ENCODE data around the gene ZNF609. TPM values are rescaled to one million over a fixed set of nuclear protein-coding genes. Genes with fewer than 3 reads are reported as not detected.

ZNF609 gene
- total and polyA plus RNA-seq, 2 of the 13 experiments (the other 11 are each of a cell fraction or from before 2014, with no cell fraction given) = 8.9 to 9.9 TPM

- TF ChIP-seq ZNF737 (CRISPR knock-in tag; IDR thresholded peaks at IDR 0.05; ENCODE audit: borderline replicate concordance) (no peak), THAP8 (CRISPR knock-in tag; IDR thresholded peaks at IDR 0.05; ENCODE audit: borderline replicate concordance) (no peak), CAMTA2 (CRISPR knock-in tag; IDR thresholded peaks at IDR 0.05; ENCODE audit: borderline replicate concordance) (no peak), PAXIP1 (CRISPR knock-in tag; conservative IDR thresholded peaks at IDR 0.05) (0 out of 2 replicates have a peak, but pooled peaks have one; percentile 29), SMAD3 (CRISPR knock-in tag; IDR thresholded peaks at IDR 0.05) (no peak), NFAT5 (CRISPR knock-in tag; IDR thresholded peaks at IDR 0.05) (peak; percentile 44; the same call in 1 of the 2 replicates), ZNF615 (CRISPR knock-in tag; IDR thresholded peaks at IDR 0.05; ENCODE audit: borderline replicate concordance) (no peak), MEF2D (CRISPR knock-in tag; IDR thresholded peaks at IDR 0.05) (no peak), ZNF234 (CRISPR knock-in tag; conservative IDR thresholded peaks at IDR 0.05) (0 out of 2 replicates have a peak, but pooled peaks have one; percentile 41), ZNF550 (CRISPR knock-in tag; IDR thresholded peaks at IDR 0.05; ENCODE audit: borderline replicate concordance) (no peak), PTBP1 (IDR thresholded peaks at IDR 0.05; ENCODE audit: low read depth, low read length, poor library complexity, severe bottlenecking) (peak; percentile 73), MTF1 (CRISPR knock-in tag; IDR thresholded peaks at IDR 0.05) (no peak), WIZ (CRISPR knock-in tag; IDR thresholded peaks at IDR 0.05) (no peak), ZSCAN22 (CRISPR knock-in tag; IDR thresholded peaks at IDR 0.05) (0 out of 2 replicates have a peak, but pooled peaks have one; percentile 37), BRCA1 (CRISPR knock-in tag; IDR thresholded peaks at IDR 0.05) (no peak), ATF7-NPFF (CRISPR knock-in tag; IDR thresholded peaks at IDR 0.05; ENCODE audit: low read depth) (no peak; the same call in 1 of the 2 replicates), ZNF44 (CRISPR knock-in tag; IDR thresholded peaks at IDR 0.05) (no peak), SRSF4 (IDR thresholded peaks at IDR 0.05; ENCODE audit: low read depth, low read length, poor library complexity, severe bottlenecking) (no peak), JUND (CRISPR knock-in tag; IDR thresholded peaks at IDR 0.05) (no peak), KLF15 (CRISPR knock-in tag; IDR thresholded peaks at IDR 0.05; ENCODE audit: borderline replicate concordance) (no peak; the same call in 1 of the 2 replicates)
Observed at GRCh38 chr15:64460206-64460723, at the start of gene ZNF609 (continued).
